Hepatocyte (in vitro differentiated cells): ENCODE results near the gene ASAH2B. TPM values are rescaled to one million over a fixed set of nuclear protein-coding genes. Genes with fewer than 3 reads are reported as not detected.

Experiments used
- DNase-seq: peaks from one replicate; pipeline ENCODE4 v3.0.0-alpha.2; 2016; ENCODE audit warnings: low spot score
- H2AFZ ChIP-seq: fragments of 200-600 bp; sonication (generic); 2 replicates; pipeline ENCODE4 v1.6.0; 2016; ENCODE audit warnings: antibody characterized with exemption, mild to moderate bottlenecking
- H3K27ac ChIP-seq: fragments of 200-600 bp; sonication (generic); 2 replicates; pipeline ENCODE4 v1.5.1; 2016; ENCODE audit warnings: mild to moderate bottlenecking
- H3K27me3 ChIP-seq: fragments of 200-600 bp; sonication (generic); 2 replicates; pipeline ENCODE4 v1.6.1; 2016
- H3K36me3 ChIP-seq: fragments of 200-600 bp; sonication (generic); replicated peaks from 2 replicates; pipeline ENCODE4 v1.5.1; 2016; ENCODE audit warnings: low read depth; ENCODE audit not compliant: insufficient read depth
- H3K4me1 ChIP-seq: fragments of 200-600 bp; sonication (generic); 2 replicates; pipeline ENCODE4 v1.5.1; 2016; ENCODE audit warnings: mild to moderate bottlenecking, moderate library complexity; ENCODE audit not compliant: insufficient read depth
- H3K4me2 ChIP-seq: fragments of 200-600 bp; sonication (generic); 2 replicates; pipeline ENCODE4 v1.6.0; 2016
- H3K4me3 ChIP-seq: fragments of 200-600 bp; sonication (generic); 2 replicates; pipeline ENCODE4 v1.5.1; 2016; ENCODE audit warnings: mild to moderate bottlenecking
- H3K79me2 ChIP-seq: fragments of 200-600 bp; sonication (generic); 2 replicates; pipeline ENCODE4 v1.6.0; 2017; ENCODE audit warnings: mild to moderate bottlenecking
- H3K9me2 ChIP-seq: fragments of 200-600 bp; sonication (generic); replicated peaks from 2 replicates; pipeline ENCODE4 v1.6.0; 2017; ENCODE audit warnings: mild to moderate bottlenecking; ENCODE audit not compliant: insufficient read depth
- H3K9me3 ChIP-seq: fragments of 200-600 bp; sonication (generic); 2 replicates; pipeline ENCODE4 v1.5.1; 2016; ENCODE audit warnings: low read depth, mild to moderate bottlenecking
- H4K20me1 ChIP-seq: fragments of 200-600 bp; sonication (generic); 2 replicates; pipeline ENCODE4 v1.6.0; 2016; ENCODE audit warnings: mild to moderate bottlenecking; ENCODE audit not compliant: insufficient read depth, poor library complexity, severe bottlenecking
- CTCF ChIP-seq: fragments of 200-600 bp; sonication (generic); IDR thresholded peaks from 2 replicates; pipeline ENCODE4 v1.5.1; 2016; ENCODE audit warnings: antibody characterized with exemption, mild to moderate bottlenecking; ENCODE audit not compliant: poor library complexity
- EZH2 ChIP-seq: fragments of 200-600 bp; sonication (generic); IDR thresholded peaks from 2 replicates; pipeline ENCODE4 v1.6.1; 2016; ENCODE audit warnings: antibody characterized with exemption, mild to moderate bottlenecking, borderline replicate concordance
- EZH2phosphoT487 ChIP-seq: fragments of 200-600 bp; sonication (generic); IDR thresholded peaks from one replicate; pipeline ENCODE4 v1.6.1; 2018; ENCODE audit warnings: antibody characterized with exemption, mild to moderate bottlenecking, low read depth, moderate library complexity; ENCODE audit not compliant: unreplicated experiment, severe bottlenecking
- WGBS: methylation state at CpG from one replicate; pipeline ENCODE4 v1.1.6; 2016; ENCODE audit warnings: low lambda C conversion rate; ENCODE audit errors: missing lambda C conversion rate; 5-methylcytosine and 5-hydroxymethylcytosine counted together
- polyA plus RNA-seq: library from polyadenylated mRNA; unstranded; fragments of >200 nt; fragmentation: Nextera tagmentation; extraction: Ambion mirVana; gene quantifications from 2 replicates; pipeline ENCODE4 v1.2.1, GENCODE V29; 2016
- total RNA-seq: library from RNA; depleted of rRNA; stranded (reverse); fragments of >200 nt; gene quantifications from 2 replicates; pipeline ENCODE4 v1.2.3, GENCODE V29; 2014

Gene ASAH2B
- total and polyA plus RNA-seq, 2 experiments from 2014 or later: 3.4 to 5.8 TPM

GRCh38 chr10:50805981-50806622 is 66.4 kb downstream of the ASAH2B start:
- Histone ChIP-seq H3K79me2 (no peaks in the 10 kb centered on the region), H3K36me3 (no peaks in the 10 kb centered on the region), H3K9me2 (no peaks in the 10 kb centered on the region), H3K4me2 (no peak overlapping the region), H3K9me3 (no peaks in the 10 kb centered on the region), H4K20me1 (no peaks in the 10 kb centered on the region), H3K27me3 (no peaks in the 10 kb centered on the region), H3K4me3 (no peak overlapping the region), H2AFZ (no peak overlapping the region), H3K27ac (no peak overlapping the region), H3K4me1 (peaks cover 5% of the 10 kb centered on the region)
- 57% methylated on average over 2 of the region's 2 CpGs for WGBS
- TF ChIP-seq EZH2phosphoT487 (no peak), CTCF (no peak), EZH2 (no peak)
- no peak for DNase-seq

GRCh38 chr10:50807851-50808776 is 68.4 kb downstream of the ASAH2B start:
- Histone ChIP-seq H3K79me2 (no peaks in the 10 kb centered on the region), H3K36me3 (no peaks in the 10 kb centered on the region), H3K27me3 (no peaks in the 10 kb centered on the region), H2AFZ (no peak overlapping the region), H3K27ac (no peak overlapping the region), H4K20me1 (no peaks in the 10 kb centered on the region), H3K4me3 (no peak overlapping the region), H3K9me3 (no peaks in the 10 kb centered on the region), H3K4me1 (peaks cover 5% of the 10 kb centered on the region), H3K9me2 (no peaks in the 10 kb centered on the region), H3K4me2 (no peak overlapping the region)
- TF ChIP-seq EZH2: no peak
- TF ChIP-seq EZH2phosphoT487: no peak
- no peak for TF ChIP-seq CTCF
- 37% methylated on average over 1 of the region's 1 CpG for WGBS
- peak; percentile 72 for DNase-seq

Other genes starting within 250 kb of the ASAH2B start
- gene SGMS1, start 116.0 kb upstream of the ASAH2B start, total RNA-seq: 62.3 and 87.8 TPM in 2 replicates
- gene SGMS1, start 116.0 kb upstream of the ASAH2B start, polyA plus RNA-seq: 28.1 and 35.1 TPM in 2 replicates
- gene A1CF, start 145.7 kb downstream of the ASAH2B start, total RNA-seq: 47.6 and 50.0 TPM in 2 replicates
- gene A1CF, start 145.7 kb downstream of the ASAH2B start, polyA plus RNA-seq: 17.9 and 25.4 TPM in 2 replicates